HEK293T (cell line): Measurements from ENCODE around the gene E2F6.

Experiments
- ARNT ChIP-seq: fragments of 450-650 bp; IDR thresholded peaks from 2 replicates; pipeline ENCODE4 v1.6.1; 2017; ENCODE audit warnings: mild to moderate bottlenecking
- BHLHE40 ChIP-seq: fragments of 450-650 bp; IDR thresholded peaks from 2 replicates; pipeline ENCODE4 v1.6.1; 2016; ENCODE audit warnings: mild to moderate bottlenecking, moderate library complexity, borderline replicate concordance
- CTBP1 ChIP-seq: fragments of 450-650 bp; IDR thresholded peaks from 2 replicates; pipeline ENCODE4 v1.6.1; 2016; ENCODE audit warnings: borderline replicate concordance
- ELF4 ChIP-seq: fragments of 450-650 bp; IDR thresholded peaks from 2 replicates; pipeline ENCODE4 v1.6.1; 2017; ENCODE audit warnings: antibody characterized with exemption
- FOXA1 ChIP-seq: fragments of 450-650 bp; IDR thresholded peaks from 2 replicates; pipeline ENCODE4 v1.6.1; 2016; ENCODE audit warnings: mild to moderate bottlenecking
- FOXK2 ChIP-seq: fragments of 450-650 bp; IDR thresholded peaks from 2 replicates; pipeline ENCODE4 v1.6.1; 2016; ENCODE audit warnings: mild to moderate bottlenecking
- FOXM1 ChIP-seq: fragments of 450-650 bp; IDR thresholded peaks from 2 replicates; pipeline ENCODE4 v1.6.1; 2017; ENCODE audit warnings: mild to moderate bottlenecking, borderline replicate concordance
- HDGF ChIP-seq: fragments of 450-650 bp; IDR thresholded peaks from 2 replicates; pipeline ENCODE4 v1.6.1; 2017; ENCODE audit warnings: antibody characterized with exemption, borderline replicate concordance
- LEF1 ChIP-seq: fragments of 450-650 bp; IDR thresholded peaks from 2 replicates; pipeline ENCODE4 v1.6.1; 2017; ENCODE audit warnings: mild to moderate bottlenecking, borderline replicate concordance
- SP1 ChIP-seq: fragments of 450-650 bp; IDR thresholded peaks from 2 replicates; pipeline ENCODE4 v1.6.1; 2017
- SUZ12 ChIP-seq: fragments of 450-650 bp; IDR thresholded peaks from 2 replicates; pipeline ENCODE4 v1.6.1; 2016; ENCODE audit warnings: mild to moderate bottlenecking
- TARDBP ChIP-seq: fragments of 450-650 bp; IDR thresholded peaks from 2 replicates; pipeline ENCODE4 v1.6.1; 2016
- ZNF384 ChIP-seq: fragments of 450-650 bp; IDR thresholded peaks from 2 replicates; pipeline ENCODE4 v1.6.1; 2016

DNA sequence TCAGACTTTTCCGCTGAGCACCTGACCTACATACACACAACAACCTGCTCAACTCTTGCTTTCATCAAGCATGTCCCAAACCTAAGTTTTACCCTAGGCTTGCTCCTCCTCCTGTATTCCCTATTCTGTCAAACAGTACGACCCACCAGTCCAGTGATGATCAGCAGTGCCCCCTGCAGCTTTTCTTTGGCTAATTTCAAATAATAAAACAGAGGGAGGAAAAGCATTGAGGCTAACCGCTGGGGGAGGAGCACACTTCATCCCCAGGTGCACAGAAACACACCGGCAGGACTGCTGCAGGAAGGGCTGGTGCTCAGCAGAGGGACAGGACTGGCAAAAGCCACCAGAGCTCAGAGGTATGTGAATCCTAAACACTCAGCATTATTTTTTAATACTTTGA, 21.2 kb downstream of the E2F6 start:
- TF ChIP-seq LEF1, result no peak
- TF ChIP-seq FOXA1, result no peak
- TF ChIP-seq SP1, result no peak
- TF ChIP-seq SUZ12, result no peak
- no peak for TF ChIP-seq ELF4
- TF ChIP-seq ZNF384, result no peak
- no peak for TF ChIP-seq FOXM1
- no peak for TF ChIP-seq TARDBP
- TF ChIP-seq ARNT, result no peak
- TF ChIP-seq BHLHE40, result no peak
- TF ChIP-seq FOXK2, result no peak
- TF ChIP-seq HDGF, result no peak
- TF ChIP-seq CTBP1, result no peak
